Measurements from ENCODE around the gene KLK2.

KLK2 gene

DNA sequence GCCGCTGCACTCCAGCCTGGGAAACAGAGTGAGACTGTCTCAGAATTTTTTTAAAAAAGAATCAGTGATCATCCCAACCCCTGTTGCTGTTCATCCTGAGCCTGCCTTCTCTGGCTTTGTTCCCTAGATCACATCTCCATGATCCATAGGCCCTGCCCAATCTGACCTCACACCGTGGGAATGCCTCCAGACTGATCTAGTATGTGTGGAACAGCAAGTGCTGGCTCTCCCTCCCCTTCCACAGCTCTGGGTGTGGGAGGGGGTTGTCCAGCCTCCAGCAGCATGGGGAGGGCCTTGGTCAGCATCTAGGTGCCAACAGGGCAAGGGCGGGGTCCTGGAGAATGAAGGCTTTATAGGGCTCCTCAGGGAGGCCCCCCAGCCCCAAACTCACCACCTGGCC is at the start of gene KLK2:
Gene KLK2, plus strand, starts transcription at position 384 of the 400 bp plus-strand sequence. CDS start 35 bp downstream, outside the sequence.
- DNase-seq (ENCODE audit: low read depth): no peak

DNA sequence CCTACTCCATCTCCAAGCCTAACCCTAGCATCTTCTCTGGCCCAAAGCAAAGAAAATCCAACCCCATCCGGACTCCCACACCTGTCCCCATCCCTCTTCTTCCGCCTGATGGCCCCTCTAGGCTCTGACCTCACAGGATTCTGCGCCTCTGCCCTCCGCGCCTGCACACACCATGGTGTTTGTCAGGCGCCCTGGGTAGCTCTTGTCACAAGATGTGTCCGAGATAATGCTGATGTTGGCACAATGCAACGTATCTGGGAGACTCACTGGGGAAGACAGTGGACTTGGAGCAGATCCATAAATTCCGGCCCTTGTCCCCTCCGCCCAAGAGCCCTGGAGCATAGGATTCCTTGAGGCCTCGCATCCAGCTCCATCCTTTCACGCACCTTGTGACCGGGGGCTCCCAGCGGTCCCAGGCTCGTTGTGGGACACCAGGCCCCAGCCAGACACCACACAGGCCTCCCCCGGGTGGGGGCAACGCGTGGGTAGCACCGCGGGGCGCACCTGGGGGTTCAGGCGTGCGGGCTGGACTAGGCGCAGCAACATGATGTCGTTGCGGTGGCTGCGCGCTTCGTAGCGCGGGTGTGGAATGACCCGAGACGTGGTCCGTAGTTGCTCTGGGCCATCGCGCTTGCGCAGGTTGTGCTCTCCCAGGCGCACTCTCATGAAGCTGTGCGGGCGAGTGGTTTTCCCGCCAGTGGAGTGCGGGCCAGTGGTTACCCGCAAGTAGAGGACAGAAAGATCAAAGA is 46.6 kb upstream of the KLK2 start:
- no peak for DNase-seq (ENCODE audit: low read depth)

DNA sequence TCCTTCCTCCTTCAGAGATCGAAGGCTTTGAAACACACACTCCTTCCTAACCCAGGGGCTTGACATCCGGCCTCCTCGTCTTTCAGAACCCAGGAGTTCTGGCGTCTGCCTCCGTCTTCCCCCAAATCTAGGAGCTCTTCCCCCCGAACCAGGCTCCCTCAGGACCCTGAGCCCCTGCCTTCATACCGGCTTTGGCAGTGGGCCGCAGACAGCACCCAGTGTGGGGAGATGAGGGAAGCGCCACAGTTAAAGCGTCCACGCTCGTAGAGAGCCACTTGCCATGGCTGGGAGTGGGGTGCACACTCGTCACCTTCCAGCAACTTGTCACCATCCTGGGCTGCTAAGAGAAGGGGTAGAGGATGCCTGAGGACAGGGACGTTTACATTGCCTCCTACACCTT is 45.8 kb upstream of the KLK2 start:
- no peak for DNase-seq (ENCODE audit: low read depth)

DNA sequence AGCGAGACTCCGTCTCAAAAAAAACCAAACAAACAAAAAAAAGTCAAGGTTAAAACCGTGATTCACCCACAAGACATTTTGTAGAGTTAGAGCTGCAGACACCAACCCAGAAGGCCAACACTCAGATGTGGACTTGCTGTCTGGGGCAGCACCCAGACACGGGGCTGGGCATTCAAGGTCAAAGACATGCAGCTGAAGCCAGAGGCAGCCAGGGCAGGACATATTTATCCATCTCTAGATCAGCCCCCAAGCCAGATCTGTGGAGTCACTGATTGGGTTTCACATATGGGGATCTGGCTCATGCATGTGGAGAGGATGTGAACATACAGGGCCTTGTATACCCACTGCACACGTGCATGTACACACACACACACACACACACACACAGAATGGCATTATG is 43.4 kb upstream of the KLK2 start:
- DNase-seq (ENCODE audit: low read depth): no peak

DNA sequence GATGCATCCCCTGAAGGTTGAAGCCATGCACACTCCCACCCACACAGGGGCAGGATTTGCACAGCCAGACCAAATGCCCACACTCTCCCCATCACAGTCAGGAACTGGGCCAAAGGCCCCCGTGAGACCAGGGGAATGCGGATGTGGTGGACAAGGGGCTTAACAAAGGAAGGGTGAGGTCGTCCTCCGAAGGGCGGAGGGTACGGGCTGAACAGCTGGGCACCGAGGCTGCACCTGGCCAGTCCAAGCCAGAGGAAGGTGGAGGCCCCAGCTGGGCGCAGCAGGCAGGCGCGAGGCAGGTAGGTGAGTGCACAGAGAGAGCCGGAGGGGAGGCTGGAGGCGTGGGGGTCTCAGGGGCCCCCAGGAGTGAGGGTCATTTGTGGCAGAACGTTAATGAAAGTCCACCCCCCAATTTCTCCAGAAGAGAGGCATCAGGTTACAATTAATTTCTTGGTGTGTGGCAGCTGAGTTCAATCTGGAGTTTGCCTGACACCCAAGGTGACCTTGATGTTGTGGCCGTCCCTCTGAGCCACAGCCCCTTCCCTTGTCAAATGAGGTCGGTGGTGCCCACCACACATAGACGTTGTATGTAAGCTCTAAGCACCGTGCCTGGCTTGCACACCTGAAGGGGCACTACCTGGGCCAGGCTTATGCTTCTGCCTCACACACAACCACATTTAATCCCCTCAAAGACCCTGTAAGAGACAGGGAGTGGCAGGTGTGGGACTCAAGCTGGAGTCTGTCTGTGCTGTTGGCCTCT is 42.8 kb upstream of the KLK2 start:
- no peak for DNase-seq (ENCODE audit: low read depth)

DNA sequence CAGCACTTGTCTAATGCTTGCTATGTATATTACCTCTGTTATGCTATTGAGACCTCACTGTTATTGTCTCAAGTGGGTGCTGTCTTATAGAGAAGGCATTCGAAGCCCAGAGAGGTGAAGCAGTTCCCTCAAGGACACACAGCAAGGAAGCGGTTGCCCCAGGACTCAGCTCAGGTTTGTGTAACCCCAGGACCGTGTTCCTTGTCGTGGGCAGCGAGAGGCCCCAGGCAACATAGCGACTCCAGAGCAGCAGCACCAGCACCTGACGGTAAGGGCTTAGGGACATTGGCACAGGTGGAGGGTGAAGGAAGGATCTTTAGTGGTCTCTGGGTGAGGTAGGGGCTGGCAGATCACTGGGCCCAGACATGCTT is 42.2 kb upstream of the KLK2 start:
- DNase-seq (ENCODE audit: low read depth): no peak

DNA sequence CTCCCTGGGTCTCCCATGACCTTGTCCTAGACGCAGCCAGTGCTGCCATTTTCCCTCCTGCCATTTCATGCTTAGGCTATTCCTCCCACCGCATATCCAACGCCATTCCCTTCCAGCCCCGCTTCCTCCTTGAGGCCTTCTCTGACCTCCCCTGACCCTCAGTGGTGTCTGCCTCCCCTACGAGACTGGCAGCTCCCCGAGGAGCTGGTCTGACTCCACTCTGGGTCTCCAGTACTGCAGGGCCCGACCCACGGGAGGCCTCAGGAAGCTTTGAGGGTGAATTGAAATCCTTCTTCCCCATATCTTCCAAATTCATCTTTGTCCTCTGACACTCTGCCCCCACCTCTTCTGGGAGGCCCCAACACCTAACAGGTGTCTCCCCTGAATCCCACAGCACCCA is 40.6 kb upstream of the KLK2 start:
- DNase-seq (ENCODE audit: low read depth): no peak

DNA sequence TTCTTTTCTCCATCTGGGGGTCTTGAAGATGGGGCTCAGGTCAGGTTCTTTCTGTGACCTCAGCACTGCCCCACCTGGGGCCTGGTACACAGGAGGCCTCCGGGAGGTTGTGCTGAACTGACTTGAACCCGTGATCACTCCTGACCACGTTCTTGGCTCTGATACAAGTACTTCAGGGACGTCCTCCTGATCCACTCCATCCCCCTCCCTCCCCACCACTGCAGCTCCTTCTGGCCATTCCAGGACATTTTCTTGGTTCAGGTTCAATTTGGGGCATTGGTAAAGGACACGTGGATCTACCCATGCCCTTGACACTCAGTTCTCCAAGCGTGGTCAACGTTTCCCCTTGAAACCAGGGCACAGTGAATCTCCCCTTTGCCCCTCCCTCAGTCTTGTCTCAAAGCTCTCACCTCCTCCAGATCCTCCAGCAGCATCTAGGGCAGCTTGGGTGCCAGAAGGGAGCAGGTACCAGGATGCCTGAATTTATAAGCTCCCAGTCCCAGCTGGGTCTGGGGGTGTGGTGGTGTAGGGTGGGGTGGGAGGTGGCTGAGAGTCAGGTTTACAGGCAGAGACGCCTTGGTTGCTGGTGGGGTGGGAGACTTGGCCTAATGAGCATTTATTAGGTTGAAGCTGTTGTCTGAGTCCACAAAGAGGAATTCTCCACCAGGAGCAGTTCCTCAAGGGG is 40.0 kb upstream of the KLK2 start, which contains the start of gene KLK15:
Gene KLK15, minus strand, starts transcription at position 458 of the 685 bp plus-strand sequence. CDS start 2,082 bp downstream, outside the sequence.
- no peak for DNase-seq (ENCODE audit: low read depth)

DNA sequence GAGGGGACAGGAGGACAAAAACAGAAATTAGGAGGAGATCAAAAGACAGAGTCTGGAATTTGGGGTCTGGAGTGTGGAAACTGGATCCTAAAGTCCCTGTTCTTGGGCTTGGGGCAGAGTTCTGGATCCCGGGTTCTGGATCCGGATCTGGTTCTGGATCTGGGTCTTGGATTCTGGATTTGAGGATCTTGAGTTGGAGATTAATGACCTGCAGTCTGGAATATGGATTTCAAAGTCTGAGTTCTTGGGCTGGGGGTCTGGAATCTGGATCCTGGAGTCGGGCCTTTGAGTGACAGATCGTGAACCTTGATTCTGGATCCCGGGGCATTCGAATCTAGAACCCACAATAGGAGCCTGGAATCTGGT is 39.5 kb upstream of the KLK2 start:
- no peak for DNase-seq (ENCODE audit: low read depth)

DNA sequence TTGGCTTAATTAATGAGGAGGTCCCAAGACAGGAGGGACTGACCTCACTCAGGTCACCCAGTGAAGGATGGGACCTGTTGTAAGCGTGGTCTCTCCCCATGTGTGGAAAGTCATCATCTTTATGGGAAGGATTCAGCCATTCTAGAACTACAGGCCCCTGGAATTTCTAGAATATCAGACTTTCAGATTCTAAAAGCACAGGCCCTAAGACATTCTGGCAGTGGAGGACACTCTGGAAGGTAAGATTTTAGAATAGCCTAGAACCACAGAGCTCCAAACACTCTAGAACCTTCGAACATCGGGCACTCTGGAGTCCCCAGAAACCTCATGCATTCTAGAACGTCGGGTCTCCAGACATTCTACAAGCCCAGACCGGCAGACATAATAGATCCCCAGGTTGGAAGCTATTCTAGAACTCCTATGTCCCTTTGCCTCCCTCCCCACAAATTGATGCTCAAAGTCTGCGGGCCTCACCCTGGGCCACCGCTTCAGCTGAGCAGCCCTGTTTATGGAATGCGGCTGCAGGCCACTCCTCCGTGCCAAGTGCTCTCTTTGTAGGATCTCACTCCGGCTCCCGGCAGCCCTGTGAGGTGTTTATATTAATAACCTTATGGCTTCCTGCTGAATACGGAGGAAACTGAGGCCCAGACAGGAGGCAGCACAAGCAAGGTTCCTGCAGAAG is 38.0 kb upstream of the KLK2 start:
- DNase-seq (ENCODE audit: low read depth): no peak

DNA sequence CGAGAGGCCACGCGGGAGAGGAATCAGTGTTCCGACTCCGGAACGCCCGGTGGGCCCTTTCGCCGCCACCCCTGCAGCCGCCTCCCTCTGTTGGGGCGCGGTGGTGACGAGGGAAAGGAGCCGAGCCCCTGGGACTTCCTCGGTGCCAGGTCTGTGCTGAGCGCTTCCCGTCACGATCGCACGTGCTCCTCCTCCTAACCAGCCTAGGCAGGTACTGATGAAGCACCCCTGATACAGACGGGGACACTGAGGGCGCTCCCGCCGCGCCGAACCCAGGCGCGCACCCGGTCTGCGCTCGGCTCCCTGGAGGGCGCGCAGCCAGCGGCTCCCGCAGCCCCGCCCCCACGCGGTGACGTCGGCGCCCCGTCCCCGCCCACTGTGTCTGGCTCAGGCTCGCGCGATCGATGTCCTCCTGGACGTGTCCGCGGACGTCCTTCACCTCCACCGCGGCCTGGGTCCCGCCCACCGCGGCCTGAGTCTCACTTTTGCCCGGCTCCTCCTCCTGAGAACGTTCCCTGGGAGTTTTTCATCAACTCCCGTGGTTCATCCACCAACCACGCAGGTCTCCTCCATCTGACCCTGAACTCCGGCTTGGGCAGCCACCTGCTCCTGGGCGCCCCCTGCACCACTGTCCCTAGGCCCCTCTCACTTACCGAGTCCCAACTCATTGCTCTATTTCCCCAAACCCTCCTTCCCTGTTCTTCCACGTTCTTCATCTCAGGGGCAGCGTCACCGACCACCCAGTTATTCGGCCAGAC is 37.3 kb upstream of the KLK2 start:
- peak; percentile 7 for DNase-seq (ENCODE audit: low read depth)

DNA sequence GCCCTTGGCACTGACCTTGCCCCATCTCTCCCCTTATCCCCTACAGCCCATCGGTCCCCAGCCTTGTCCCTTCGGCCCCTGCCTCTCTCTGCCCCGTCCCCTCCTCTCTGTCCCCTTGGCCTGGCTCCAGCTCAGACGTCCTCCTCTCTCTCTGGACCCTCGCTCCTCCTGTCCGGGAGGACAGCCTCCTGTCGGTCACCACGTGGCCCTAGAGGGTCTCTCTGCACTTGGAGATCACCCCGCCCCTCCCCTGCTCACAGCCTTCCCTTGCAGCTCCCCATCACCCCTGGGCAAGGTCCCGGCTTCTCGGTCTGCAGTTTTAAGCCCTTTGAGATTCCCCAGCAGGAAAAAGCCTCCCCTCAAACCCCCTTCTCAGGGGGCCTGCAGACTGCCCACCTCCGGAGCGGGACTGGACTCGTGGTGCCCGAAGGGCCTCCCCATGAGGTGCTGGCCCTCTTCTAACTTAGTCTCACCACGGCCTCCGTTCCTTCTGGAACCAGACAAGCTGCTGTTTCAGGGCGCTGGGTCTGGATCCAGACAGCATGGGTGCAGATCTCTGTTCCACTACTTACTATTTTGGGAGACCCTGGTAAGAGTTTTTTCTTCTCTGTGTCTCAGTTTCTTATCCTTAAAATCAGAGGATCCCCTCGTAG is 36.6 kb upstream of the KLK2 start:
- DNase-seq (ENCODE audit: low read depth): no peak

DNA sequence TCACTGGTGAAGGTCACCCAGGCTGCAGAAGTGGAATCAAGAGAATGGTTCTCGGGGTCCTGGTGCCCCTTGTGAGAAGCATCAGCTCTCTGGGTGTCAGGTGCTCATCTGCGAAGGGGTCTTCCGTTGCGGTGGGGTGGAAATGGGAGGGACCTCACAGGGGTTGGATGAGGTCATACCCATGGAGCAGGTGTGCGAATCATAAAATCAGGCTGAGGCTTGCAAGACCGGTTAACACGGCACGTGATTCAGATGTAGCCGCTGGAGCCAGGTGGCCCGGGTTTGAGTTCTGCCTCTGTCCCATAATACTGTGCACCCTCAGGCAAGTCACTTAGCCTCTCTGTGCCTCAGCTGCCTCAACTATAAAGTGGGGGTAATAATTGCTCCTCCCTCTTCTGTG is 35.9 kb upstream of the KLK2 start:
- no peak for DNase-seq (ENCODE audit: low read depth)

DNA sequence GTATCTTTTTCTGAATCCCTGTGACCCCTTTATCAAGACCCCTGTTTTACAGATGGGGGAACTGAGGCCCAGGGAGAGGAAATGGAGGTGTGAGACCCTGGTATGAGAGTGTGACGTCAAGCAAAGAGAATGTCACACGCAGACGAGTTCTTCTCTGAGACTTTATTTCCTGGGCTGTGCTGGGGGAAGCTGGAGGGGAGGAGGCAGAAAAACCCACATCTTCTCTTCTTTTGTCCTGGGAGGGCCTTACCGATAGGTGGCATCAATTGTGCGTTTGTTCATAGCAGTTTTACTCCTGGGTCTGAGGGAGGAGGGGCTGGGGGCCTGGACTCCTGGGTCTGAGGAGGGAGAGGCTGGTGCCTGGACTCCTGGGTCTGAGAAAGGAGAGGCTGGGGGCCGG is 35.0 kb upstream of the KLK2 start:
- DNase-seq (ENCODE audit: low read depth): no peak

DNA sequence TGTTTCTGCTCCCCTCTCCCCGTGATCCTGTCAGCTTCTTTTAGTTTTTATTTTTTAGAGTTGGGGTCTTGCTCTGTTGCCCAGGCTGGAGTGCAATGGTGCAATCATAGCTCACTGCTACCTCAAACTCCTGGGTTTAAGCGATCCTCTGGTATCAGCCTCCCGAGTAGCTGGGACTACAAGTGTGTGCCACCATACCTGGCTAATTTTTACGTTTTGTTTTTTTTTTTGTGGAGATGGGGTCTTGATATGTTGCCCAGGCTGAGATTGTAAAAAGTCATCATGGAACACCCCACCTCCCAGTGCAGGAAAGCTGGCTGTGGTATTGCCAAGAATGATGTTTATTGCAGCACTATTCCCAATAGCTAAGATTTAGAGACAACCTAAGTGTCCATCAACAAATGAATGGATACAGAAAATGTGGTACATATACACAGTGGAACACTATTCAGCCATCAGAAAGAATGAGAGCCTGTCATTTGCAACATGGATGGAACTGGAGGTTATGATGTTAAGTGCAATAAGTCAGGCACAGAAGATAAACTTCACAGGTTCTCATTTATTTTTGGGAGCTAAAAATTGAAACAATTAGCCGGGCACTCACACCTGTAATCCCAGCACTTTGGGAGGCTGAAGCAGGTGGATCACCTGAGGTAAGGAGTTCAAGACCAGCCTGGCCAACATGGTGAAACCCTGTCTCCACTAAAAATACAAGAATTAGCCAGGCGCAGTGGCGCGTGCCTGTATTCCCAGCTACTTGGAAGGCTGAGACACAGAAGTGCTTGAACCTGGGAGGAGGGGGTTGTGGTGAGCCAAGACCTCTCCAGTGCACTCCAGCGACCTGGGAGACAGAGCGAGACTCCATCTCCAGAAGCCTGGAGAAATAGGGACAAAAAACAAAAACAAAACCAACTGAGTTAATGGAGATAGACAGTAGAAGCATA is 33.3 kb upstream of the KLK2 start:
- DNase-seq (ENCODE audit: low read depth): no peak

DNA sequence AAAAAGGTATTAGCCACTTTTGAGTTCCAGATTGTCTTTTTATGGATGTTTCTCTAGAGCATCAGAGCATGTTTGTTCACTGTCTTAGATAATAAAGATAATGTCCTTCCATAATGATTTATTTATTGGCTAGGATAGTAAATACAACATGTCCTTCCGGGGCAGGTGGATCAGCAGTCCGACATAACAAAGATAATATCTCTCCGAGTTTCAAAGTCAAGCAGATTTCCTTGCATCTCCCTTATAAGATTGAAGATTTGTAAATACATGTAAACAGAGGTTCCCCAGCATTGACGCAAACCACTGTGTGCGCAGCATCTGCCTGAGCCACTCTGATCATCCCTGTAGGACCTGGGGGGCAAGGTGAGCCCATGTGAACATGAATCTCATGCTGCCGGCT is 31.1 kb upstream of the KLK2 start:
- DNase-seq (ENCODE audit: low read depth): no peak

DNA sequence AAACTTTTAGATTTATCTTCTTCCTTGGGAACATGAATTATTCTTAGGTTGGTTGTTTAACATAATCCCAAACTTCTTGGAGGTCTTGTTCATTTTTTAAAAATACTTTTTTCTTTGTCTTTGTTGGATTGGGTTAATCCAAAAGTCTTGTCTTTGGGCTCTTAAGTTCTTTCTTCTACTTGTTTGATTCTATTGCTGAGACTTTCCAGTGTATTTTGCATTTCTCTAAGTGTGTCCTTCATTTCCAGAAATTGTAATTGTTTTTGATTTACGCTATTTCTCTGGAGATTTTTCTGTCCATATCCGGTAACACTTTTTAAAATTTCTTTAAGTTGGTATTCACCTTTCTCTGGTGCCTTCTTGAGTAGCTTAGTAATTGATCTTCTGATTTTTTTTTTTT is 30.0 kb upstream of the KLK2 start:
- no peak for DNase-seq (ENCODE audit: low read depth)

DNA sequence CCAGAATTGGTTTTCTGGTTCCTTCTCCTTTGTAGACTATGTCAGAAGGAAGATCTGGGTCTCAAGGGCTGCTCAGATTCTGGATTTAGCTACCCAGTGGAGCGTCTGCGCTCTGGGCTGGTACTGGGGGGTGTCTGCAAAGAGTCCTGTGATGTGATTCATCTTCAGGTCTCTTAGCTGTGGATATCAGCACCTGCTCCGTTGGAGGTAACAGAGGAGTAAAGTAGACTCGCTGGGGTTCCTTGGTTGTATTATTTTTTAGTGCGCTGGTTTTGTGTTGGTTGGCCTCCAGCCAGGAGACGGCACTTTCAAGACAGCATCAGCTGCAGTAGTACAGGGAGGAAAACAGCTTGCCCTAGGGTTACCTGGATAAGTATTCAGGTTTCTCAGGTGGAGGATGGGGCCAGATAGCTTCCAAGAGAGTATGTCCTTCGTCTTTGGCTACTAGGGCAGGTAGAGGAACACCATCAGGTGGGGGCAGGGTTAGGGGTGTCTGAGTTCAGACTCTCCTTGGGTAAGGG is 29.5 kb upstream of the KLK2 start:
- DNase-seq (ENCODE audit: low read depth): no peak

DNA sequence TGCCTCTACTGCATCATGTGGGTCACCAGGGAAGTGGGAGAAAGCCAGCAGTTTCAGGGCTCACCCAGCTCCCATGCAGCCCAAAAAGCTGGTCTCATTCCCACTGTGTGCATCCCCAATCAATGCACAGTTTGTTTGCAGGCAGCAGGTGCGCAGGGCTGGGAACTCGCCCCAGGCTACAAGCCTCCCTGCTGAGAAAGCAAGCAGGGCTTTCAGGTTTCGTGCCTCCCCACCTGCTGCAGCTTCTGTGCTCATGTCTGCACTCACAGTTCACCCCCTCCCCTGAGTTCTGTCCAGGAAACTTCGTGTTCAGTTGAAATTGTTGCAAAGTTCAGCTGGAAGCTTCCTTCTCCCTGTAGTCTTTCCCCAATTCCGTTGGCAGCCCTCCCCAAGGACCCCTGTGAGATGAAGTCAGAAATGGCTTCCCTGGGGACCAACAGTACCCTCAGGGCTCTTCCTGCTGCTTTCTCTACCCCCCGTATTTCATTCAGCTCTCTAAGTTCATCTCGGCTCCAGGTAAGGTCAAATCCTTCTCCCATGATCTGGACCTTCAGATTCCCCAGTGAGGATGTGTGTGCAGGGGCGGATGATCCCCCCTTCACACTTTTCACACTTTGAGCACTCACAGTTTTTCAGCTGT is 28.8 kb upstream of the KLK2 start:
- DNase-seq (ENCODE audit: low read depth): no peak
